Stimulated activated CD4-positive, alpha-beta T cell treated with anti-CD3 and anti-CD28 coated beads, TNF-alpha, amount 100 ng/mL, for 1 hour (primary cell): ENCODE data around the gene CDCA3.
"Not testable (repeated sequence)": the region's sequence is repeated elsewhere in the genome, so short reads cannot be mapped to it uniquely, and the experiment has no call there.

ENCODE experiments used
- DNase-seq, 3 donors: peaks; one replicate each; pipeline ENCODE4 v3.0.0-alpha.2; 2020; ENCODE audit warnings: low read depth in 3 of 3, low spot score in 1 of 3

The CDCA3 gene

GRCh38 chr12:6851153-6851920 is at the start of gene CDCA3:
TSS of gene CDCA3 (minus strand) at chr12:6851286. CDS start at chr12:6850952, 334 bp downstream.
- DNase-seq: peak; percentile 74 to 82 (median 79)

GRCh38 chr12:6899837-6900519 is 48.9 kb upstream of the CDCA3 start:
- DNase-seq: no peak

GRCh38 chr12:6899427-6899826 is 48.3 kb upstream of the CDCA3 start:
- DNase-seq: no peak

- no peak for DNase-seq
Measured at GRCh38 chr12:6896846-6897435, 45.9 kb upstream of the CDCA3 start.

- no peak for DNase-seq
Measured at GRCh38 chr12:6894321-6894720, 43.2 kb upstream of the CDCA3 start.

- not testable (repeated sequence) for DNase-seq
Measured at GRCh38 chr12:6892683-6893082, 41.6 kb upstream of the CDCA3 start.

GRCh38 chr12:6891646-6892001 is 40.5 kb upstream of the CDCA3 start:
- DNase-seq: no peak

- DNase-seq: peak; percentile 96 to 98 (median 98)
Measured at GRCh38 chr12:6890789-6891645, 39.9 kb upstream of the CDCA3 start.

GRCh38 chr12:6889775-6890573 is 38.9 kb upstream of the CDCA3 start:
- DNase-seq: not testable (repeated sequence)

- DNase-seq: not testable (repeated sequence)
Measured at GRCh38 chr12:6888794-6889193, 37.7 kb upstream of the CDCA3 start.

- no peak for DNase-seq
Measured at GRCh38 chr12:6888360-6888759, 37.3 kb upstream of the CDCA3 start.

- no peak for DNase-seq
Measured at GRCh38 chr12:6887460-6887859, 36.4 kb upstream of the CDCA3 start.

- DNase-seq: not testable (repeated sequence)
Measured at GRCh38 chr12:6886206-6886999, 35.3 kb upstream of the CDCA3 start.

- no peak for DNase-seq
Measured at GRCh38 chr12:6884539-6884938, 33.5 kb upstream of the CDCA3 start.

- no peak for DNase-seq
Measured at GRCh38 chr12:6883683-6884082, 32.6 kb upstream of the CDCA3 start.

- DNase-seq: no peak
Measured at GRCh38 chr12:6883252-6883651, 32.2 kb upstream of the CDCA3 start.

GRCh38 chr12:6879824-6880223 is 28.7 kb upstream of the CDCA3 start:
- not testable (repeated sequence) for DNase-seq

GRCh38 chr12:6874015-6874368 is 22.9 kb upstream of the CDCA3 start:
- DNase-seq: not testable (repeated sequence)

- peak; percentile 96 to 99 (median 96) for DNase-seq
Measured at GRCh38 chr12:6873094-6874014, 22.3 kb upstream of the CDCA3 start, which contains the start of gene SPSB2. TSS of gene SPSB2 (minus strand) at chr12:6873303. CDS start at chr12:6872901, 402 bp downstream.
